SJSA1 (cell line): ENCODE data around the gene SMCR8. TPM values are rescaled to one million over a fixed set of nuclear protein-coding genes. Genes with fewer than 3 reads are reported as not detected.
"Not testable (repeated sequence)": the region's sequence is repeated elsewhere in the genome, so short reads cannot be mapped to it uniquely, and the experiment has no call there.

Experiments
- DNase-seq, 2 experiments: peaks; one replicate each; pipeline ENCODE4 v3.0.0-alpha.2; 2015 to 2020; ENCODE audit warnings: low spot score in 2 of 2, low read depth in 1 of 2
- H3K27ac ChIP-seq: fragments of 250-450 bp; sonication (Bioruptor Pico); 2 replicates; pipeline ENCODE4 v1.5.1; 2020; ENCODE audit warnings: mild to moderate bottlenecking, moderate library complexity
- H3K27me3 ChIP-seq: fragments of 250-450 bp; sonication (Bioruptor Pico); replicated peaks from 2 replicates; pipeline ENCODE4 v1.5.1; 2020; ENCODE audit warnings: mild to moderate bottlenecking, moderate library complexity
- H3K36me3 ChIP-seq: fragments of 250-450 bp; sonication (Bioruptor Pico); 2 replicates; pipeline ENCODE4 v1.5.1; 2020; ENCODE audit warnings: mild to moderate bottlenecking
- H3K4me1 ChIP-seq: fragments of 250-450 bp; sonication (Bioruptor Pico); replicated peaks from 2 replicates; pipeline ENCODE4 v1.6.1; 2021; ENCODE audit warnings: mild to moderate bottlenecking
- H3K4me3 ChIP-seq: fragments of 250-450 bp; sonication (Bioruptor Pico); 2 replicates; pipeline ENCODE4 v1.5.1; 2020; ENCODE audit warnings: mild to moderate bottlenecking
- H3K9me3 ChIP-seq: fragments of 250-450 bp; sonication (Bioruptor Pico); replicated peaks from 2 replicates; pipeline ENCODE4 v1.5.1; 2020; ENCODE audit warnings: mild to moderate bottlenecking
- total RNA-seq: library from RNA; depleted of rRNA; stranded (reverse); fragments of >200 nt; shearing (Covaris generic); gene quantifications from 2 replicates; pipeline ENCODE4 v1.2.3, GENCODE V29; 2014; rRNA removed

SMCR8 gene
- total RNA-seq, 1 experiment from 2014 or later: 12.1 TPM

GRCh38 chr17:18360518-18360917 is 45.4 kb downstream of the SMCR8 start:
- no peaks in the 10 kb centered on the region; the same call in 1 of the 2 replicates for H3K36me3 ChIP-seq
- no peak for DNase-seq
- H3K9me3 ChIP-seq: no peaks in the 10 kb centered on the region
- H3K27me3 ChIP-seq: no peaks in the 10 kb centered on the region
- peaks cover 6% of the 10 kb centered on the region for H3K4me1 ChIP-seq
- no peak overlapping the region for H3K27ac ChIP-seq
- no peak overlapping the region for H3K4me3 ChIP-seq

DNA sequence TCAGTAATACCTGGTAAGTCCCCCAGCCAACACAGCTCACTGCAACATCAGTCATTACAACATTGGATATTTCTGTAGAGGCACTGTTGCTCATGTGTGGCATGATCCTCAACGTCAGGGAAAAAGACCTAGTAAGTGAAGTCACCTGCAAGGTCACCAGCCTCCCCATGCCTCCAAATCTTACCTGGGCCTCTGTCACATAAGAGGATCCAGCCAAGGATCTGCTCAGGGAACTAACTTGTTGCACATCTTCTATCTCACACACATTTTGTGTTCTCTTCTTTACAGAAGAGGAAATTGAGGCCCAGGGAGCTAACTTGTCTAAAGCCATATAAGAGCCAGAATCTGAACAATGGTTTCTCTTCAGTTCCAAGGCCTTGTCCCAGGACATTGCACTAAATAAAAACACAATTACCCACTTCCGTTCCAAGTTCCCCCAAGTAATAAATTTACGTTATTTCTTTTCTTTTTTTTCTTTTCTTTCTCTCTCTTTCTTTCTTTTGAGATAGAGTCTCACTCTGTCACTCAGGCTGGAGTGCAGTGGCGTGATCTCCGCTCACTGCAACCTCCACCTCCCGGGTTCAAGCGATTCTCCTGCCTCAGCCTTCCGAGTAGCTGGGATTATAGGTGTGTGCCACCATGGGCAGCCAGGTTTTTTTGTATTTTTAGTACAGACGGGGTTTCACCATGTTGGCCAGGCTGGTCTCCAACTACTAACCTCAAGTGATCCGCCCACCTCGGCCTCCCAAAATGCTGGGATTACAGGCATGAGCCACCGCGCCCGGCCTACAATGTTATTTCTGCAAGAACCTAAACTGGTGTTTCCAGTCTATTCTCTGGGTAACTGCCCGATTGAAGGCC is 47.0 kb downstream of the SMCR8 start:
- H3K4me1 ChIP-seq: peaks cover 6% of the 10 kb centered on the region
- no peaks in the 10 kb centered on the region for H3K9me3 ChIP-seq
- no peaks in the 10 kb centered on the region for H3K27me3 ChIP-seq
- H3K27ac ChIP-seq: no peak overlapping the region
- peak overlapping the region; percentile 82 for H3K4me3 ChIP-seq
- no peak for DNase-seq
- H3K36me3 ChIP-seq: no peaks in the 10 kb centered on the region; the same call in 1 of the 2 replicates

DNA sequence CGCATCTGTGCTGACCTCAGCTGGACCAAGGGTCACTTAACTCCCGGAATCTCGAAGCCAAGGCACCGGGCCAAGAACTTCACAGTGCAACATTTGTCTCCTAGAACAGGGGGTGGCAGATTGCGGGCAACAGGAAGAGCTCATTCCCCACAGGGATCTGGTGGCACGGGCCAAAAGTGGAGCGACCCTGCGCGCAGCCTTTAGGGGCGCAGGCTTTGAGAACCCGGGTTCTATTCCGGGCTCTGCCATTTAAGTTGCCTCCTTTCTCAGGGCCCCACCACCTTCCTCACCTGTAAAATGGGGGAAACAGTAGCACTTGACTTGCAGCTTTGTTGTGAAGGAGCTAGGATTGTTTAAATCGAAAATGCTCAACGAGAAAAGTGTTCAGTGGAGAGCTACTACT is 47.6 kb downstream of the SMCR8 start:
- no peaks in the 10 kb centered on the region for H3K27me3 ChIP-seq
- H3K36me3 ChIP-seq: no peaks in the 10 kb centered on the region; the same call in 1 of the 2 replicates
- H3K4me1 ChIP-seq: peaks cover 6% of the 10 kb centered on the region
- no peak for DNase-seq
- H3K27ac ChIP-seq: no peak overlapping the region
- H3K9me3 ChIP-seq: no peaks in the 10 kb centered on the region
- peak overlapping the region; percentile 82 for H3K4me3 ChIP-seq

GRCh38 chr17:18363101-18364049 is 48.3 kb downstream of the SMCR8 start, which contains the start of gene SHMT1:
Gene SHMT1 (minus strand): TSS chr17:18363550. CDS start chr17:18355981, 7,569 bp downstream.
- H3K27me3 ChIP-seq: no peaks in the 10 kb centered on the region
- H3K27ac ChIP-seq: no peak within 1 kb of the TSS
- no peaks in the 10 kb centered on the region for H3K9me3 ChIP-seq
- no peaks in the 10 kb centered on the region; the same call in 1 of the 2 replicates for H3K36me3 ChIP-seq
- H3K4me3 ChIP-seq: peak within 1 kb of the TSS; percentile 82
- DNase-seq: peak; percentile 74 to 85
- peaks cover 6% of the 10 kb centered on the region for H3K4me1 ChIP-seq

- Histone ChIP-seq H3K9me3 (no peaks in the 10 kb centered on the region), H3K27ac (no peak overlapping the region), H3K36me3 (no peaks in the 10 kb centered on the region; the same call in 1 of the 2 replicates), H3K4me1 (peaks cover 6% of the 10 kb centered on the region), H3K4me3 (no peak overlapping the region), H3K27me3 (no peaks in the 10 kb centered on the region)
- no peak for DNase-seq
Observed at GRCh38 chr17:18364166-18364565, 49.1 kb downstream of the SMCR8 start.

DNA sequence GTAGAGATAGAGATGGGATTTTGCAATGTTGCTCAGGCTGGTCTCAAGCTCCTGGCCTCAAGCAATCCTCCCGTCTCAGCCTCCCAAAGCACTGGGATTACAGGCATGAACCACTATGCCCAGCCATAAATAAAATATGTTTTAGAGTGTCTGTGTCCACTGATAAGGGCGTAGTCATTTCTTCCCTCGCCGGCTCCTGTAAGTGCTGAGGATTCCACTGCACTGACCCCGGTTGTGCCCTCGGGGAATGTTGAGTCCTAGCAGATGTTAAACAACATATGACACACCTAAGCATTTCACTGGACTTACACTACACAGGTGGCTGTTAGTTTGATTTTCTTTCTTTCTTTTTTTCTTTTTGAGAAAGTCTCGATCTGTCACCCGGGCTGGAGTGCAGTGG is 53.9 kb downstream of the SMCR8 start:
- Histone ChIP-seq H3K4me1 (peaks cover 6% of the 10 kb centered on the region), H3K27me3 (no peaks in the 10 kb centered on the region), H3K27ac (no peak overlapping the region), H3K9me3 (no peaks in the 10 kb centered on the region), H3K36me3 (no peaks in the 10 kb centered on the region), H3K4me3 (no peak overlapping the region)
- no peak for DNase-seq

- no peaks in the 10 kb centered on the region for H3K36me3 ChIP-seq
- no peak for DNase-seq
- H3K4me3 ChIP-seq: no peak overlapping the region
- peaks cover 6% of the 10 kb centered on the region for H3K4me1 ChIP-seq
- no peaks in the 10 kb centered on the region for H3K27me3 ChIP-seq
- H3K27ac ChIP-seq: no peak overlapping the region
- no peaks in the 10 kb centered on the region for H3K9me3 ChIP-seq
Observed at GRCh38 chr17:18370761-18371160, 55.7 kb downstream of the SMCR8 start.

DNA sequence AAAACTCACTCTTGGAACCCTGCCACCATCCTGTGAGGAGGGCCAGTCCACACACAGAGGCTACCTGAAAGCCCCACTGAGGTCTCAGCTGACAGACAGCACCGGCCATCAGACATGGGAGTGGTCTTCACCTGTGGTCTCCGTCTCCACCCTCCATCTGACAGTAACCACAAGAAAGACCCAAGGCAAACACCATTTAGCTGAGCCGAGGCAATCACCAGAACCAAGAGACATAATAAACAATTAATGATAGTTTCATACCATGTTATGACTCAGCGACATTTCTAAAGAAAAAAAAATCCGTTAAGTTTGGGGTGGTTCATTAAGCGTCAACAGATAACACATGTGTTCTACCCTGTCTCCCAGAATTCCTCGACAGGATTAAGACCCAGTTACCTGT is 56.4 kb downstream of the SMCR8 start:
- DNase-seq: peak in 1 of 2 experiments; percentile 16
- no peak overlapping the region for H3K27ac ChIP-seq
- no peaks in the 10 kb centered on the region for H3K36me3 ChIP-seq
- no peak overlapping the region for H3K4me3 ChIP-seq
- H3K9me3 ChIP-seq: no peaks in the 10 kb centered on the region
- H3K4me1 ChIP-seq: peaks cover 6% of the 10 kb centered on the region
- no peaks in the 10 kb centered on the region for H3K27me3 ChIP-seq

GRCh38 chr17:18373181-18373580 is 58.1 kb downstream of the SMCR8 start:
- H3K9me3 ChIP-seq, H3K4me1 ChIP-seq, H3K36me3 ChIP-seq, H3K27me3 ChIP-seq, DNase-seq, H3K27ac ChIP-seq, H3K4me3 ChIP-seq: not testable (repeated sequence)

DNA sequence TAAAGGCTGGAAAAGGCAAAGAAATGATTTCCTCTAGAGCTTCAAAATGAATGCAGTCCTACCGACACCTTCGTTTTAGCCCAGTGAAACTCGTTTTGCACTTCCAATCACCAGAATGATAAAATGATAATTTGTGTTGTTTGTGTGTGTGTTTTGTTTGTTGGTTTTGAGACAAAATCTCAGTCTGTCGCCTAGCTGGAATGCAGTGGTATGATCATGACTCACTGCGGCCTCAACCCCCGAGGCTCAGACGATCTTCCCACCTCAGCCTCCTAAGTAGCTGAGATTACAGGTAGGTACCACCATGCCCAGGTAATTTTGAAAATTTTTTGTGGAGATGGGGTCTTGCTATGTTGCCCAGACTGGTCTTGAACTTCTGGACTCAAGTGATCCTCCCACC is 59.1 kb downstream of the SMCR8 start:
- H3K4me1 ChIP-seq: peaks cover 6% of the 10 kb centered on the region
- no peak overlapping the region for H3K27ac ChIP-seq
- DNase-seq: no peak
- H3K36me3 ChIP-seq: no peaks in the 10 kb centered on the region
- no peaks in the 10 kb centered on the region for H3K27me3 ChIP-seq
- no peak overlapping the region for H3K4me3 ChIP-seq
- H3K9me3 ChIP-seq: no peaks in the 10 kb centered on the region

Other genes with a start within 250 kb of the SMCR8 start
- 31.2 and 58.1 TPM in 2 replicates for gene DRG2, start 227.3 kb upstream of the SMCR8 start, total RNA-seq
- gene MYO15A, start 206.5 kb upstream of the SMCR8 start, total RNA-seq: not detected in 2 replicates
- 52.3 and 61.3 TPM in 2 replicates for gene ALKBH5, start 131.5 kb upstream of the SMCR8 start, total RNA-seq
- 15.9 and 19.3 TPM in 2 replicates for gene LLGL1, start 89.7 kb upstream of the SMCR8 start, total RNA-seq
- 115 TPM in 2 replicates for gene FLII, start 56.6 kb upstream of the SMCR8 start, total RNA-seq
- 5.3 and 14.8 TPM in 2 replicates for gene MIEF2, start 54.6 kb upstream of the SMCR8 start, total RNA-seq
- 38.4 and 80.2 TPM in 2 replicates for gene TOP3A, start 299 bp upstream of the SMCR8 start, total RNA-seq
- 20.4 and 23.0 TPM in 2 replicates for gene SHMT1, start 48.3 kb downstream of the SMCR8 start, total RNA-seq
- gene EVPLL, start 62.5 kb downstream of the SMCR8 start, total RNA-seq: not detected in 2 replicates
- gene LGALS9C, start 161.5 kb downstream of the SMCR8 start, total RNA-seq: not detected in 2 replicates